CD4-positive, alpha-beta T cell treated with Interleukin-12 subunit alpha and Interleukin-12 subunit beta, for 1 hour (primary cell): ENCODE results near the gene DIAPH1.

ENCODE experiments used
- DNase-seq: peaks from one replicate; pipeline ENCODE4 v3.0.0-alpha.2; 2020

Gene DIAPH1

DNA sequence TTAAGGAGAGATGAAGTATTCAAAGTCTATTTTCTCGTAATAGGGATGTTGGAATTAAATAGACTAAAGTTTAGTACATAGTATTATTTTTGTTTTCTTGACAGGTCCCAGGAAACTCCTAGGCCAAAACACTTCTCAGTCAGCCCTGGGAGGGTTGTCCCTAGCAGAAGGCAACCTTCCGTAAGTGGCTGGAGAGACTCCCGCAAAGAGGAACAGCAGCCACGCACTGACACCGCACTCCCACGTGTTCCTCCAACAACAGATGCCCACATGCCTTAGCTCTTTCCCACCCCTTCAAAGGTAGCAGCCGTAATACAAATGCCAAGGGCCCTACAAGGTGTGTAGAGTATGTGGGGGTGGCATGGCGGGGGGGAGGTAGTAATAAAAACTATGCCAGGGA is 101.5 kb downstream of the DIAPH1 start:
- no peak for DNase-seq

DNA sequence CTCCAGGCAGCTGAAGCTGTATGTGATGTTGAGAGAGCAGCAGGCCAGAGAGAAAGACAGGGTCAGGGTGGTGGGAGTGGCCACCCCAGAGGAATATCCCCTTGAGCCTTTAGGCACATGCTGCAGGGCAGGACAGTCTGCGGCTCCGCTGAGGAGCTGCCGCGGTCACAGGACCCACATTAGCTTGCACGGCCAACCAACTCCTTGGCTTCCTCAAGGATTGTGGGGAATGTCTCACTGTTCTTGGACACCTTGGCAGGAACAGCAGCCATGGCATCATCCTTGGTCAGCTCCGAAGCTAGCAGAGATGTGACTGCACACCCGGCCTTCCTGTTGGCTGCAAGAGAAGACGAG is 102.2 kb downstream of the DIAPH1 start:
- no peak for DNase-seq

DNA sequence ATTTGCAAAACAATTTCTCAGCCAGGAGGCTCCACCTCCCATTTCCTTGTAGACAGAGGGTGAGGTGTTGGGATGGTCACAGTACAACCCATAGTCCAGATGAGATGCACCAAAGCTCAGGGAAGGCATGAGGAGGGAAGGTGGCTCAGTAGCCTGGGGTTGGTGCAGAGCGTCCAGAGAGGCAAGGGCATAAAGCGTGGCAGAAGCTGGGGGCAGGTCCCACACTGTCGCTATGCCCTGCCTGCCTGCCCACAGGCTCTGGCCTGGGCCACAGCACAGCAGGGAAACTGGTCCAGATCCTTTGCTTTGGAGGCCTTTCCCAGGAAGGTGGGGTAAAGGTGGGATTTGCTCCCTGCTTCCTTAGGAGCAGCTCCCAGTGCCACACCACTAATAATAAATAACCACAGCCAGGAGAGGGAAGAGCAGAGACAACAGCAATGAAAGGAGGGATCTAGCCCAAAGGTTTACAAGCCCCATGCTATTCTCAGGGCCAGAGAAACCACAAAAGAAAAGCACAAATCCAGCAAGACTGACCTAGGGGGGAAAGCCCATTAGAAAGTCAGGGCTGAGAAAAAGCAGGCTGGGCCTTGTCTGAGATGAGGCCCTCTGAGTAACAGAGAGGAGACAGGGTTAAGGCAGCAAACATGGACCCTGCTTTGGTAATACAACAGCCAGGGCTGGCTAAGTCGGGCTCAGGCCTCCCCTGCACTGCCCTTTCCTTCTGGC is 102.7 kb downstream of the DIAPH1 start:
- no peak for DNase-seq

DNA sequence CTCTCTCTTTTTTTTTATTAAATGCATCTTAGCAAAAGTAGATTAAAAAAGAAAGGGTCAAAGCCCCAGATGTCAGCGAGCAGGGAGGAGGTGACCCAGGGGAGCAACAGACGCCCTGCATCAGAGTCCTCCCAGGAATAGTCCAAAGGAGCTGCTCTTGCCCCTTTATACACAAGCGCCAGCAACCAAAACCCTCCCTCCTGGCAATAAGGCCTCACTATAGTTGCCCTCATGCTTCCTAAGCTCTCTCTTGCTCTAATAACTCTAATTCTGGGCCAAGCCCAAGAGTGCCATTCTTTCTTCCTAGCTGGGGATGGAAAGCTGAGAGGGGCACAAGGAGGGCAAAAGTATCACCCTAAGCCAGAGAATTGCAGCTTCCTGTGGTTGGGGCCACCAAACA is 103.7 kb downstream of the DIAPH1 start:
- DNase-seq, result no peak

DNA sequence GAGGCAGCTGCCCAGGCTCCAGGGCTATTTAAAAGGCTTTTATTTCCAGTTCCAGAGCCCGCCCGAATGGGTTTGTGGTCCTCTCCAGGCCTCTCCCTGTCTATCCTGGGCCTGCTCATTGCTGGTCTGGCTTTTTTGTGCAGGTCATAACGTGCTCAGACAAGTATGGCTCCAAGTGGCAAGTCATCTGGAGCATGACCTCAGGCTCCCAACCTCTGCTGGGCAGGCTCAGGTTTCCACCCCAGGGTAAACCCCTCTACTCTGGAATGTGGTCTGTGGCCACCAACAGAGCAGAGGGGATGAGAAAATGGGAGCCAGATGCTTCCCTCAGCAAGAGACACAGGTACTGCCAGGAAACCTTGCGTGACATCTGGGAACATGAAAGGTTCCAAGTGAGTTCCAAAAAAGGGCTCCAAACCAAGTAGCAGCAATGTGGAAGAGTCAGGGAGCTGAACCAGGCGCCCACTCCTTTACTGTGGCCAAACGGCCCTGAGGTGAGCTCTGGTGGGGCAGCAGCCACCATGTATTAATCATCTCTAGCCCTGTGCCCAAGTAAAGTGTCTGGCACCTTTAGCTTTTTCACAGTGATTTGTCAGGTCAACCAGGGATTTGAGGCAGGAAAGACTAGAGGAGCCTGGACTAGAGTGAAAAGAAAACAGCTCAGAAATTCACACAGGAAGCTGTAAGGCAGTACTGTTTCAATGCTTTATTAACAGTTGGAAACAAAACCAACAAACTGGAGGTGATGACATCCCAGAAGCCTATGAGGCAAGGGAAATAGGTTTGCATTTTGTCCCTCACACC is 104.3 kb downstream of the DIAPH1 start:
- no peak for DNase-seq

DNA sequence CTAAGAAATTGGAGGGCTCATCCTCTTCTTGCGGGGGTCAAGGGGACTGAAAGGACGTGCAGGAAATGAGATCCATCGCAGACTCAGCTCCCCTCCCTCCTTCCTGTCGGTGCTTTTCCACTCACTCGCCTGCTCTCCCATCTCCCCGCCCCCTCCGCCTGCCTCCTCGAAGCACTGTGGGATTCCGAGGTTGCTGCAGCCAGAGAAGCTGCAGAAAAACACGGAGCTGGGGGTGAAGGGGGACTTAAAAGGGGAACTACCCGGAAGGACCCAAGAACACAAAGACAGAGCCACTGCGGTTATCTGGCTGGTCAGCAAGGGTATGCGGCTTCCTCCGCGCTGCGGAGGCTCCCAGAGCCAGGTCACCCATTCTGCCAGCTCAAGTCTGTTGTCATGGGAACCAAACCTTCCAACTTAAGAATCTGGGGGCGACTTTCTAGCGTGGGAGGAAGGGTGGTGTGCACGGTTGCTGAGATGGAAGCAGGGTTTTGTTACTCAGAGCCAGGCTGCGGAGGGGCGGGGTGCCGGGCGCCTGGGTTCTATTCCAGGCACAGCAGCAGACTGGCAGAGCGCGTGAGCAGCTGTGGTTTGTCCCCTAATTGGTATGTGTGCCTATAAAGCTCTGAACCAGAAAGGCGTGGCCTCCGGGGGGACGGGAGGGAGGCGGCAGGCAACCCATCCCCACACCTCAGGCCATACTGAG is 105.0 kb downstream of the DIAPH1 start:
- DNase-seq, result peak; percentile 32

DNA sequence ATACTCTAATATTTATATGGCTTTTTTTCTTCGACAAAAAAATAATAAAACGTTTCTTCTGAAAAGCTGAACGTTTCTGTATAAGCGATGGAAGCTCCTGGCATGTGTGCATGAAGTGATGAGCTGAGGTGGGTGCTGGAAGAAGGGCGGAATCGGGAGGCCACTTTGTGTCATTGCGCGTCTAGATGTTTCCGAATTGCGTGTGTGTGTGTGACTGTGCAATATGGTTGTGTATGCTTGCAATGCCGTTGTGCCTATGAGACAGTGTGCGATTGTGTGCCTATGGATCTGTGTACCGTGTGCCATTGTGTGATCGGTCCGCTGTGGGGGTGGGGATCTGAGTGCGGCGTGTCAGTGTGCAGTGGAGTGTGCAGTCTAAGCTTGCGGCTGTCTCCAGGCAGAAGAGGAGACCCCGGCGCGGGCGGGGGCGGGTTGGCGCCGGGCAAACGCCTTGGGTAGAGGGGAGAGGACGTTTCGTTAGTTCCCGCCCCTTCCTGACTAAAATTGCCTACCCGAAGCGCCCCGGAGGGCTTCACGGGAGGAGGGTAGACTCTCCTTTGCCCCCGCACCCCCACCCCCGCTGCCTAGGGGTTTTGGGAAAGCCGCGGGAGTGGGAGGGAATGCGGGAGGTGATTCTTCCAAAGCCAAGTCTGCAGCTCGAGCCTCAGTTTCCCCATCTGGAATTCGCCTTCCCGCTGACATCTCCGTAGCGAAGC is 105.7 kb downstream of the DIAPH1 start:
- DNase-seq, result peak; percentile 24

DNA sequence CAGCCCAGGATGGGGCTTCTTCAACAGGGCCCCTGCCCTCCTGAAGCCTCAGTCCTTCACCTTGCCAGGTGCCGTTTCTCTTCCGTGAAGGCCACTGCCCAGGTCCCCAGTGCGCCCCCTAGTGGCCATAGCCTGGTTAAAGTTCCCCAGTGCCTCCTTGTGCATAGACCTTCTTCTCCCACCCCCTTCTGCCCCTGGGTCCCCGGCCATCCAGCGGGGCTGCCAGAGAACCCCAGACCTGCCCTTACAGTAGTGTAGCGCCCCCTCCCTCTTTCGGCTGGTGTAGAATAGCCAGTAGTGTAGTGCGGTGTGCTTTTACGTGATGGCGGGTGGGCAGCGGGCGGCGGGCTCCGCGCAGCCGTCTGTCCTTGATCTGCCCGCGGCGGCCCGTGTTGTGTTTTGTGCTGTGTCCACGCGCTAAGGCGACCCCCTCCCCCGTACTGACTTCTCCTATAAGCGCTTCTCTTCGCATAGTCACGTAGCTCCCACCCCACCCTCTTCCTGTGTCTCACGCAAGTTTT is 106.3 kb downstream of the DIAPH1 start:
- peak; percentile 84 for DNase-seq

DNA sequence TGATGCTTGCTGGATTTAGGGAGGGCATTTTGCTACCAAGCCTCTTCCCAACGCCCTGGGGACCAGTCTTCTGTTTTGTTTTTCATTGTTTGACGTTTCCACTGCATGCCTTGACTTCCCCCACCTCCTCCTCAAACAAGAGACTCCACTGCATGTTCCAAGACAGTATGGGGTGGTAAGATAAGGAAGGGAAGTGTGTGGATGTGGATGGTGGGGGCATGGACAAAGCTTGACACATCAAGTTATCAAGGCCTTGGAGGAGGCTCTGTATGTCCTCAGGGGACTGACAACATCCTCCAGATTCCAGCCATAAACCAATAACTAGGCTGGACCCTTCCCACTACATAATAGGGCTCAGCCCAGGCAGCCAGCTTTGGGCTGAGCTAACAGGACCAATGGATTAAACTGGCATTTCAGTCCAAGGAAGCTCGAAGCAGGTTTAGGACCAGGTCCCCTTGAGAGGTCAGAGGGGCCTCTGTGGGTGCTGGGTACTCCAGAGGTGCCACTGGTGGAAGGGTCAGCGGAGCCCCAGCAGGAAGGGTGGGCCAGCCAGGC is 107.0 kb downstream of the DIAPH1 start:
- no peak for DNase-seq

DNA sequence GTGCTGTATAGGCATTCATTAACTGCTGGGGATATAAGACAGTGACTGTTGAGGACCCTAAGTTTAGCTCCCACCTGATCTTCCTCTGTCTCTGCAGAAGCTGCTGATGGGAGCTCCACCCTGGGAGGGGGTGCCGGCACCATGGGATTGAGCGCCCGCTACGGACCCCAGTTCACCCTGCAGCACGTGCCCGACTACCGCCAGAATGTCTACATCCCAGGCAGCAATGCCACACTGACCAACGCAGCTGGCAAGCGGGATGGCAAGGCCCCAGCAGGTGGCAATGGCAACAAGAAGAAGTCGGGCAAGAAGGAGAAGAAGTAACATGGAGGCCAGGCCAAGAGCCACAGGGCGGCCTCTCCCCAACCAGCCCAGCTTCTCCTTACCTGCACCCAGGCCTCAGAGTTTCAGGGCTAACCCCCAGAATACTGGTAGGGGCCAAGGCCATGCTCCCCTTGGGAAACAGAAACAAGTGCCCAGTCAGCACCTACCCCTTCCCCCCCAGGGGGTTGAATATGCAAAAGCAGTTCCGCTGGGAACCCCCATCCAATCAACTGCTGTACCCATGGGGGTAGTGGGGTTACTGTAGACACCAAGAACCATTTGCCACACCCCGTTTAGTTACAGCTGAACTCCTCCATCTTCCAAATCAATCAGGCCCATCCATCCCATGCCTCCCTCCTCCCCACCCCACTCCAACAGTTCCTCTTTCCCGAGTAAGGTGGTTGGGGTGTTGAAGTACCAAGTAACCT is 107.8 kb downstream of the DIAPH1 start:
- no peak for DNase-seq

DNA sequence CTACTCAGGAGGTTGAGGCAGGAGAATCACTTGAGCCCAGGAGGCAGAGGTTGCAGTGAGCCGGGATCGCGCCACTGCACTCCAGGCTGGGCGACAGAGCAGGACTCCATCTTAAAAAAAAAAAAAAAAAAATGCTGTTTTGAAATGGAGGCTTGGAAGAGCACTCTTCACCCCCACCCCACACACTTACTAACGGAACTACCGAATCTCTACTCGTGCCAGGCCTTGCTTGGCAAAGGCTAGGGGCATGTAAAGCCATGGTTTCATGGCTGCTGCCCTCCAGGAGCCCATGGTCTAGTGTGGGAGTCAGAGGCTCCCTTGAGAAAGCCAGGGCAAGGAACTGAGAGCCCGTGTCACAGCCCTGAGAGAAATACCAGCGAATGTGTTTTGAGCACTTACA is 108.6 kb downstream of the DIAPH1 start:
- DNase-seq, result no peak

DNA sequence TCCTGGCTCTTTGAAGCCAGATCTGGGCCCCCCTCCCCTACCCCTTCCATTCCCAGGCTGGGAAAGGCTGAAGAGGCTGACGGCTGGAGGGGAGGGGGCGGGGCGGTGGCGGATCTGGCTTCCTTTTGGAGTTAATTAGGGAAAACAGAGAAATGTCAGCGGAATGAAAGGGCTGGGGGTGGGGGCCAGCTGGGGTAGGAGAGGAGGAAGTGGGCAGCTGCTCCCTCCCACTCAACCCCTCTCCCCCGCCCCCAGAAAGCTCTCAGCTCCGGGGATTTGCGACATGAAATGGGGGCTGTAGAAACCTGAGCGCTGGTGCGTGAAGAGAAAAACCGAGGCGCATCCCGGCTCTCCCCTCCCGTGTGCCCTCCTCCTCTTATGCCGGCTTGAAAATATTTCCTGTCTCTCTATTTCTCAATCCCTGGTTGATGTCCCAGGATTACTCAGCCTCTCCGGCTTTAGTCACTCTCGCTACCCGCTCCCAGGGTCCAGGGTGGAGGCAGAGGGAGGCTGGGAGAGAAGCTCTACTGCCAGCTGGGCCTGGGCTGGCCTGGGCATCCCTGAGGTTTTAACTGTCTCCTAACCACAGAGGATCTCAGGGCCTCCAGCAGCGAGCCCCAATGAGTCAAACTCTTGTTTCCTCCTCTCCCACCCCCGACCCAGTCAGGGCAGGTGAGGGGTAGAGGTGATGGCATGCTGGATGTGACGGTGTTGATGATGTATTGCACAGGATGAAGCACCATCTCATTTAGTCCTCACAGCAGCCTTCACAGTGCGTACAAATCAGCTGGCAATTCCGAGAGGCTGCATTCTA is 109.8 kb downstream of the DIAPH1 start:
- DNase-seq, result no peak

DNA sequence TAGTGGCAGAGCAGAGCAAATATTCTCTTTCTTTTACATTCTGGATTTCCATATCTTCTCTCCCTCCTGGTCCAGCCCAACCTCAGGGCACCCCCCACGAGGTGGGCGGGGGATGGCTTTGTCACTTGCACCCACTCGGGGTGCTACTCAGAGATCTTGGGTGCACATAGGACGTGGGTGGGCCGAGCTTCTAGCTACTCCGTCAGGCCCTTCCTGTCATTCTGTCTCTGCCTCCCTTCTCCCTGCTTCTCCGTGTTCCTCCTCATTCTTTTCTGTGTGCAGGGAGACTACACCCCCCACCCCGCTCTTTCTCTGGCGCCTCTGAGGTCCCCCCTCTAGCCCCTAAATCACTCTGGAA is 110.4 kb downstream of the DIAPH1 start:
- DNase-seq, result no peak

DNA sequence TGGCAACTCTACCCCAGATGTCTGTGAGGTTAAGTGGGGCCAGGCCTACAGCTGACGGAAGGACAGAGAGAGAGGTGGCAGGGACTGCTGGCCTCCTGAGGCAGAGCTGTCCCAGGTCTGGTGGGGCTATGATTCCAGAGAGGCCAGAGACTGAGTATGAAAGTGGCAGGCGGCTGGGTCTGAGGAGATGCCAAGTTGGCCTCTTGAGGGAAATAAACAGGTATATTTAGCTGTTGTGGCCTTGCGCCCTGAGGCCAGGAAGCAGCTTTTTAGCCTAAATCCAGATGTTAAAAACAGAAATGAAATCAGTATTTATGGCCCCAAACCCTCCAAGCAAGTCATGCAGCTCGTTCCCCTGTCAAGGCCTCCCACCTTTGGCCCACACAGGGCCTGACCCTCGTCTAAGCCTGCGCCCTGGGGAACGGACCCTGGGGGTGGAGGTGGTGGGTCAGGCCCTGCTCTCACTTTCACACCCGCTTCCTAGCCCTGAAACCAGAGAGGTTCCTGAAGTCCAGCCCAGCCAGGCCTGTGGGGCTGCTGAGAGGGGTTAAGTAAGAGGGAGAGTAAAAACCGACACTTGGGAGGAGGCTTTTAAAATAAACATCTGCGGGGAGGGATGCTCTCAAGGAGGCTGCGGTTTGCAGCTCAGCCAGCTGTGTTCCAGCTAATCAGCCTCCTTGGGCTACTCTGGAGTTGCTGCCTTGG is 111.3 kb downstream of the DIAPH1 start:
- DNase-seq, result no peak

DNA sequence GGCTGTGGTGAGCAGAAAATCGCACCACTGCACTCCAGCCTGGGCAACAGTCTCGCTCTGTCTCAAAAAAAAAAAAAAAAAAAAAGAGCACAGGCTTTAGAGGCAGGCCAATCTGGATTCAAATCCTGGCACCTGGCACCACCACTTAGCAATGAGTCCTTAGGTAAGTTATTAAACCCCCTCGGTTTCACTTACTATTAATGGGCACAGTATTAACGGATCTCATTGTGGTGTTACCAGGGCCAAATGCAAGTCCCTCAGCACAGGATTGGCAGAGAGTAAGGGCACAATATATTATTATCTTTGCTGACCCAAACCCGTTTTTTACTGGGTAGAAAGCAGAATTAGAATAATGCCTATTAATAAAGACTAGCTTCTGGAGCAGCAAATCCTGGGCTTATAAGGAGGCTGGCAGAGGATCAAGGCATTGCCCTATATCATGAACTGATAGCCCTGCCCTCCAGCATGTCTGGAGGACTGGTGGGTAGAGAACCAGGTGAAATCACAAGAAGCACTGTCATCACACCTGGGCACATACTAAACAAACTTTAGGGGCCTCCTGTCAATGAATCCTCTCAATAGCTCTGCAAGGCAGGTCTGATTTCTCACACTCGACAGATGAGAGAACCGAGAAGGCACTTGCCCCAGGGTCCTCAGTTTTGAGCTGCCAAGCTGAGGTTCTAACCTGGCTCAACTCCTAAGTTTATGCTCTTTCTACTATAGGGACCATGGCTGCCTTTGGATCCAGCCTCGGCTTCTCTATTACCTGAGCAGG is 112.2 kb downstream of the DIAPH1 start:
- DNase-seq, result no peak

DNA sequence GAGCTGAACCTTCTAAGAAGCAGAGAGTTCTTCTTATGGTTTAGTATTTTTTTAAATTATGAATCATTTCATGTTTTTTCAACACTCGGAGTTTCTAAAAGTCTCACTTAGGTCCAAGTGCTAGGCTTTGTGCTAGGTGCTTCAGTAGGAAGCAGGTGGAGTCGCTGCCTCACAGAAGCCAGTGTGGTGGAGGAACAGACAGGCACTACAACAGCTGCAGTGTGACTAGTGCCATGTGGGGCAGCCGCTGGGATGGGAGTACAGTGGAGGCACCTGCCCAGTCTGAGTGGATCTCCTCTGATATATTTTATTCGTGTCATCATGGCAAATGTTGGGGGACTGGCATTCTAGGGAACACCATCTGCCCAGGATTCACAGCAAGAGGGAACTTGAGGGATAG is 114.6 kb downstream of the DIAPH1 start:
- no peak for DNase-seq

DNA sequence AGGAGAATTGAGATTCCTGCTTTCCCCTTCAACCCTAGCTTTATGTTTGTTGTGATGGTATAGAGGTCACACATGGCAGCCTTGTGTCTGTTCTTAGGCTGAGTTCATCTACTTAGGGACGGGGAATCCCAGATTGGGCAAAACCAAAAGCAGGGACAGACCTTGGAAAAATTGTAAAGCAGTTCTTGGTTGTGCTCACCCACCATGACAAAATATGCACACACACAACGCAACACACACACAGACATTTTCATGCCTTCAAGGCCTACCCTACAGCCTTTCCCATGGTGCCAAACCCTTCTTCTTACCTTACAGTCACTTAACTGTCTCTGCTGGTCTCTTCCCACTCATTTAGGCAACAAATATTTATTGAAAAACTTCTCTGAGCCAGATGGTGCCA is 115.1 kb downstream of the DIAPH1 start:
- no peak for DNase-seq

DNA sequence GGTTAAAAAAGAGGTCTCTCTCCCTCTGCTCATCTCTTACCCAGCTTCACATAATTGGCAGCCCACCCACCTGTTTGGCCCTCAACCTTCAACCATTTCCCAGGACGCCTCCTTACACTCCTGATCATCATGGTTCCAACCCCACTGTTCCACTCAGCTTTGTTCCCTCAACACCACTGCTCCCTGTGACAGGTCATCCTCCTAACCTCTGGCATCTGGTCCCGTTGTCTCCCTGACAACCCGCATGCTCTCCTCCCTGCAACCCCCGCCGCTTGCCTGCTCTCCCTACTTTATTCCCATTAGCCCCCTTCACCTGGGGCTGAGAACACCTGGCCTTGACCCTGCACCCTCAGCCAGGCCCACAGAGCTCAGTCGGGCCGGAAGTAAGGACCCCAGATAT is 117.0 kb downstream of the DIAPH1 start:
- DNase-seq, result no peak

DNA sequence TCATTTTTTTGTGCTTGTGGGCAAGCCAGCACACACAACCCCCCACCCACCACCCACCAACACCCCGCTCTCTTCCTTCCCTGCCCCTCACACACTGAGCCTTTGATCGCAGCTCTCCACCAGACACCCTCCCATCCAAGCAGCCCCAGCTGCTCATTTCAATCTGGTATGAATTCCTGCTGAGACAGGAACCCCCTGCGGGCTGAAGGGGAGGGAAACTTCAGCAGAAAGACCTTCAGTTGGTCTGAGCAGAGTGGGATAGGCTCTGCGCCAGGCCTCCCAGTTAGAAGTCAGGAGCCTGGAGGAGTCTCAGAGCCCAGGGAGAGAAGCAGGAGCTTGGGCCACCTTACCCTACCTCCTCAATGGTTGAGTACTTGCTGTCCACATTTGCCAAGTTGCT is 122.8 kb downstream of the DIAPH1 start:
- DNase-seq, result no peak

DNA sequence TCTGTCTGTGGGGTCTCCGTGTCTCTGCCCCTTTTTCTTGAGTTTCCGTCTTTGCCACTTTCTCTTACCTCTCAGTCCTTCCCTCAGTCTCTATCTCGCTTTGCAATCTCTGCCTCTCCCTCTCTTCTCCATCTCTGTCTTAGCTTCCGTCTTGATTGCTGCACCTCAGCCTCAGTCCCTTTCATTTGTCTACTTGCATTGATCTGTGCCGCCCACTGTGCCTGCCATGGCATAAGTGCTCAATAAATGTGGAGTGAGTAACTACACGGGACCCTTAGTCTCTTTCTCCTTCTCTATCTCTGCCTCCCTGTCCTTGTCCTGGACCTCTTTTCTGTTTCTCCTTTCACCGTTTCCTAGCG is 123.4 kb downstream of the DIAPH1 start:
- no peak for DNase-seq
